Endothelial cell of umbilical vein (primary cell): ENCODE data around the gene NR2C2. TPM values are rescaled to one million over a fixed set of nuclear protein-coding genes. Genes with fewer than 3 reads are reported as not detected.

Source experiments
- BruUV-seq: library from RNA; stranded (reverse); fragments of 400-500 nt; replicated peaks from 2 replicates; lab custom pipeline; 2021; lab: Mats Ljungman, UMichigan
- CTCF ChIA-PET: fragments of 300-600, 350-600 bp; sonication (Branson Sonifier 250); formaldehyde crosslinking; loops from one replicate; lab custom pipeline; 2021; ENCODE audit warnings: antibody characterized with exemption, inconsistent platforms; lab: Charles Lee
- POLR2A ChIA-PET: fragments of 300-600, 350-600 bp; sonication (Branson Sonifier 250); formaldehyde crosslinking; loops from one replicate; lab custom pipeline; 2021; ENCODE audit warnings: antibody characterized with exemption, inconsistent platforms; lab: Charles Lee
- DNase-seq: peaks from one replicate; pipeline ENCODE4 v3.0.0-alpha.2; 2011; ENCODE audit warnings: low read depth, low spot score
- FAIRE-seq: peaks from 2 replicates; lab custom pipeline; 2011; peaks lifted over from hg19 to GRCh38; lab: Jason Lieb, UNC
- H2AFZ ChIP-seq: 2 replicates; pipeline ENCODE4 v1.6.0; 2012; ENCODE audit warnings: low read depth, low read length, control low read depth, inconsistent platforms
- H3K27ac ChIP-seq: 2 replicates; pipeline ENCODE4 v1.5.1; 2011; ENCODE audit warnings: low read depth, mild to moderate bottlenecking, control low read depth, low read length, moderate library complexity; ENCODE audit not compliant: insufficient read depth
- H3K27me3 ChIP-seq, 2 experiments: 2 replicates each; pipeline versions ENCODE4 v1.6.0 to v1.6.1; 2011; ENCODE audit warnings: low read length in 2 of 2, mixed read lengths in 1 of 2; ENCODE audit not compliant: control insufficient read depth in 2 of 2, insufficient read depth in 2 of 2
- H3K36me3 ChIP-seq, 2 experiments: 2 replicates in 1 of 2; 3 replicates in 1 of 2; pipeline ENCODE4 v1.5.1; 2011; ENCODE audit warnings: low read length in 2 of 2, mild to moderate bottlenecking in 1 of 2, moderate library complexity in 1 of 2; ENCODE audit not compliant: control insufficient read depth in 2 of 2, insufficient read depth in 2 of 2; ENCODE audit errors: extremely low read depth in 1 of 2
- H3K4me1 ChIP-seq: 3 replicates; pipeline ENCODE4 v1.5.1; 2011; ENCODE audit warnings: mild to moderate bottlenecking, low read length; ENCODE audit not compliant: control insufficient read depth, insufficient read depth; ENCODE audit errors: extremely low read depth
- H3K4me2 ChIP-seq: 2 replicates; pipeline ENCODE4 v1.6.1; 2011; ENCODE audit warnings: low read length, control low read depth, mixed read lengths; ENCODE audit not compliant: insufficient read depth
- H3K4me3 ChIP-seq, 3 experiments: fragments of 200-600 bp in 1 of 3; sonication (generic), shearing (Covaris generic) in 1 of 3; replicated peaks in 1 of 3; 2 replicates each; pipeline ENCODE4 v1.5.1; 2011 to 2016; ENCODE audit warnings: control low read depth in 3 of 3, low read length in 3 of 3, mild to moderate bottlenecking in 2 of 3, inconsistent platforms in 1 of 3, low read depth in 1 of 3, moderate library complexity in 1 of 3; ENCODE audit not compliant: insufficient read depth in 1 of 3
- H3K79me2 ChIP-seq: 2 replicates; pipeline ENCODE4 v1.6.0; 2012; ENCODE audit warnings: low read length, inconsistent platforms; ENCODE audit not compliant: control insufficient read depth, insufficient read depth
- H3K9ac ChIP-seq: replicated peaks from 2 replicates; pipeline ENCODE3; 2011; ENCODE audit warnings: low read length, control low read depth; ENCODE audit not compliant: insufficient read depth; ENCODE audit errors: extremely low read depth
- H3K9me1 ChIP-seq: replicated peaks from 3 replicates; pipeline ENCODE4 v1.6.0; 2011; ENCODE audit warnings: mild to moderate bottlenecking, low read length; ENCODE audit not compliant: control insufficient read depth, insufficient read depth; ENCODE audit errors: extremely low read depth
- H3K9me3 ChIP-seq: replicated peaks from 2 replicates; pipeline ENCODE4 v1.5.1; 2012; ENCODE audit warnings: low read length, inconsistent platforms; ENCODE audit not compliant: control insufficient read depth, insufficient read depth
- H4K20me1 ChIP-seq: replicated peaks from 2 replicates; pipeline ENCODE3; 2011; ENCODE audit warnings: mild to moderate bottlenecking, low read length; ENCODE audit not compliant: control insufficient read depth, insufficient read depth; ENCODE audit errors: extremely low read depth
- FOS ChIP-seq: IDR thresholded peaks from 2 replicates; pipeline ENCODE4 v1.6.1; 2011; ENCODE audit warnings: mild to moderate bottlenecking, low read length, moderate library complexity, borderline replicate concordance; ENCODE audit not compliant: insufficient read depth
- POLR2A ChIP-seq: IDR thresholded peaks from 2 replicates; pipeline ENCODE4 v1.6.1; 2012; ENCODE audit warnings: low read depth, mild to moderate bottlenecking, control low read depth, low read length
- dilution Hi-C: fragments of 300-500 bp; cut with MboI; formaldehyde crosslinking; loops from one replicate; pipeline ENCODE4 v1.15.0; 2019; ENCODE audit warnings: low sequenced_read_pairs; ENCODE audit not compliant: extremely low pct_ligation_motif_present
- intact Hi-C: fragments of 100-400 bp; cut with micrococcal nuclease; formaldehyde crosslinking; loops from one replicate; pipeline ENCODE4 v1.10.0; 2022
- polyA plus RNA-seq, 4 experiments: library from polyadenylated mRNA; depleted of rRNA in 3 of 4; stranded (reverse) in 3 of 4; unstranded in 1 of 4; fragments of >200 nt; gene quantifications; 2 replicates each; pipeline versions ENCODE4 v1.2.1 to v1.2.3, GENCODE V29; 2011 to 2012; ENCODE audit warnings: missing spikeins in 1 of 4
- total RNA-seq: library from RNA; stranded (reverse); gene quantifications from 2 replicates; pipeline ENCODE4 v1.2.3, GENCODE V29; 2021
- TF ChIP-seq, protein P1 (sequence below): IDR thresholded peaks from 2 replicates; pipeline ENCODE4 v1.6.1; 2011; ENCODE audit not compliant: insufficient read depth, insufficient read length

Gene NR2C2
- total and polyA plus RNA-seq, 2 donors (not counting 3 experiments of a cell fraction or from before 2014, with no cell fraction given), result 20.3 to 59.8 TPM

DNA sequence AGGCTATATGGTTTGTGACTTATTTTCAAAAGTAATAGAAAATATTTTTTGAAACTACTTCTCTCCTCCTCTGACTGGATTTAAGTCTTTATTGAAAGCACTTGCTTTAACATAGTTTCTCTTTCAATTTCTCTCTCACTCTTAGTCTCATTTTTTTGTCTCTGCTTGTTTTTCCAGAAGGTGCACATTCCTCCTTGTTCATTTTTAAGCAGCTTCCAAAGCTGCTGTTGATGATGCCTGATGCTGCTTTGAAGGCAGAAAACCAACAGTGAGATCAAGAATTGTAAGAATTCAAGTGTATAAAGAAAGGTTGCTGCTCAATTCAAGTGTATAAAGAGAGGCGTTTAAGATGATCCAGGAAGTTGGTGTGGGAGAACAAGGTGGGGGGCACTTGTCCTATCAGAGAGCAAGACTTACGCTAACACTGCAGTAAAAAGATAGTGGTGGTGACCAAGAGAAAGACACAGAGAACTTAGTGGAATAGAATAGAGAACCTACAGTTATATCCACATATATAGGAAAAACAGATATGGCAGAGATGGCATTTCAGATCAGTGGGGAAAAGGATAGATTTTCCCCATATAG lies 12.1 kb downstream of the NR2C2 start:
- no peak overlapping the region for H3K9ac ChIP-seq
- no peaks in the 10 kb centered on the region for H3K9me3 ChIP-seq
- peaks cover 75% of the 10 kb centered on the region for H3K79me2 ChIP-seq
- CTCF ChIA-PET, result no interaction called here
- no TSS peak for BruUV-seq
- DNase-seq (no peak), FAIRE-seq (no peak)
- intact Hi-C loops (no loop called here), dilution Hi-C loops (no loop called here)
- H3K4me1 ChIP-seq, result no peaks in the 10 kb centered on the region
- POLR2A ChIA-PET, result no interaction called here
- H2AFZ ChIP-seq, result no peak overlapping the region
- H3K36me3 ChIP-seq, result peaks cover 0 to 3% of the 10 kb centered on the region in 2 experiments
- no peak overlapping the region for H3K4me3 ChIP-seq
- TF ChIP-seq, protein P1, sequence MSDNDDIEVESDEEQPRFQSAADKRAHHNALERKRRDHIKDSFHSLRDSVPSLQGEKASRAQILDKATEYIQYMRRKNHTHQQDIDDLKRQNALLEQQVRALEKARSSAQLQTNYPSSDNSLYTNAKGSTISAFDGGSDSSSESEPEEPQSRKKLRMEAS, result no peak
- TF ChIP-seq POLR2A, result no peak
- no peak for TF ChIP-seq FOS
- H4K20me1 ChIP-seq, result peaks cover 6% of the 10 kb centered on the region
- H3K9me1 ChIP-seq, result no peaks in the 10 kb centered on the region
- no peaks in the 10 kb centered on the region for H3K27me3 ChIP-seq
- no peak overlapping the region for H3K27ac ChIP-seq
- no peak overlapping the region for H3K4me2 ChIP-seq

DNA sequence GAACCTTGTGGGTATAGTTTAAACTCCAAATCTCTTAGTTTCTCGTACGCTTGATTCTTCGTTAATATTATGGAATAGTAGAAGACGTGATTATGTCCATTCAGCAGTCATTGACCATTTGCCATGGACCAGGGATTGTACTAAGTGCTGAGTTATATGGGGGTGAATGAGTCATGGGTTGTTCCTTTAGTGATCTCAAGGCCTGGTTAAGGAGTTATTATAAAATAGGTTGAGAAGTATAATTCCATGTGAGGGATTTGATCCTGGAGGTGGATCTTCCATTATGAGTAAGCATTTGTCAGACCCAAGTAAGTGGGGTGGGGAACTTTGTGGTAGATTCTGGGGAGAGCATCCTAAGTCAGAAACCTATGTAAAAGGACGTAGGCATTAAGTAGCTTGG lies 15.4 kb downstream of the NR2C2 start:
- no TSS peak for BruUV-seq
- H3K27me3 ChIP-seq, result no peaks in the 10 kb centered on the region
- intact Hi-C loops, result no loop called here
- TF ChIP-seq, protein P1, result no peak
- TF ChIP-seq FOS, result peak; percentile 26
- DNase-seq, result no peak
- peaks cover 6% of the 10 kb centered on the region for H4K20me1 ChIP-seq
- H3K4me1 ChIP-seq, result no peaks in the 10 kb centered on the region
- FAIRE-seq, result no peak
- dilution Hi-C loops, result no loop called here
- H3K9ac ChIP-seq, result no peak overlapping the region
- H3K9me3 ChIP-seq, result no peaks in the 10 kb centered on the region
- peaks cover 0 to 3% of the 10 kb centered on the region in 2 experiments for H3K36me3 ChIP-seq
- H3K27ac ChIP-seq, result no peak overlapping the region
- no peak overlapping the region for H3K4me3 ChIP-seq
- peaks cover 64% of the 10 kb centered on the region for H3K79me2 ChIP-seq
- ChIA-PET POLR2A (no interaction called here), CTCF (interaction anchor here (1.6 kb wide), 1 partner anchor 22 kb away, joined by 5 read pairs; no protein-coding TSS in a partner anchor)
- H3K9me1 ChIP-seq, result no peaks in the 10 kb centered on the region
- no peak overlapping the region for H2AFZ ChIP-seq
- H3K4me2 ChIP-seq, result no peak overlapping the region
